AG04450 (cell line): ENCODE data around the gene SNX9. TPM values are rescaled to one million over a fixed set of nuclear protein-coding genes. Genes with fewer than 3 reads are reported as not detected.

Source experiments
- CTCF ChIA-PET: fragments of 300-600, 350-600 bp; formaldehyde crosslinking; extraction: SDS; loops from one replicate; lab custom pipeline; 2022; ENCODE audit warnings: antibody characterized with exemption, inconsistent platforms; lab: Charles Lee
- POLR2A ChIA-PET: fragments of 350-600 bp; formaldehyde crosslinking; extraction: SDS; loops from one replicate; lab custom pipeline; 2021; ENCODE audit warnings: antibody characterized with exemption, inconsistent platforms; lab: Yijun Ruan, JAX
- DNase-seq: peaks from one replicate; pipeline ENCODE4 v3.0.0-alpha.2; 2011; ENCODE audit warnings: low read depth, low spot score
- H3K27ac ChIP-seq: one replicate; pipeline ENCODE4 v1.5.1; 2012; ENCODE audit warnings: low read depth, low read length, control low read depth
- H3K27me3 ChIP-seq: one replicate; pipeline ENCODE4 v1.6.0; 2012; ENCODE audit warnings: low read length; ENCODE audit not compliant: control insufficient read depth, insufficient read depth
- H3K4me3 ChIP-seq: 2 replicates; pipeline ENCODE4 v1.5.1; 2011; ENCODE audit warnings: mild to moderate bottlenecking, low read depth, low read length, control low read depth
- H3K9me3 ChIP-seq: 2 replicates; pipeline ENCODE4 v1.5.1; 2012; ENCODE audit warnings: low read length; ENCODE audit not compliant: control insufficient read depth, insufficient read depth
- polyA plus RNA-seq: library from polyadenylated mRNA; depleted of rRNA; stranded (reverse); fragments of >200 nt; gene quantifications from 2 replicates; pipeline ENCODE4 v1.2.3, GENCODE V29; 2011
- TF ChIP-seq, protein P1 (sequence below): IDR thresholded peaks from 2 replicates; pipeline ENCODE4 v1.5.1; 2011; ENCODE audit warnings: low read depth, low read length, control low read depth, inconsistent platforms

SNX9 gene
- polyA plus RNA-seq, 1 experiment: 58.7 TPM

DNA sequence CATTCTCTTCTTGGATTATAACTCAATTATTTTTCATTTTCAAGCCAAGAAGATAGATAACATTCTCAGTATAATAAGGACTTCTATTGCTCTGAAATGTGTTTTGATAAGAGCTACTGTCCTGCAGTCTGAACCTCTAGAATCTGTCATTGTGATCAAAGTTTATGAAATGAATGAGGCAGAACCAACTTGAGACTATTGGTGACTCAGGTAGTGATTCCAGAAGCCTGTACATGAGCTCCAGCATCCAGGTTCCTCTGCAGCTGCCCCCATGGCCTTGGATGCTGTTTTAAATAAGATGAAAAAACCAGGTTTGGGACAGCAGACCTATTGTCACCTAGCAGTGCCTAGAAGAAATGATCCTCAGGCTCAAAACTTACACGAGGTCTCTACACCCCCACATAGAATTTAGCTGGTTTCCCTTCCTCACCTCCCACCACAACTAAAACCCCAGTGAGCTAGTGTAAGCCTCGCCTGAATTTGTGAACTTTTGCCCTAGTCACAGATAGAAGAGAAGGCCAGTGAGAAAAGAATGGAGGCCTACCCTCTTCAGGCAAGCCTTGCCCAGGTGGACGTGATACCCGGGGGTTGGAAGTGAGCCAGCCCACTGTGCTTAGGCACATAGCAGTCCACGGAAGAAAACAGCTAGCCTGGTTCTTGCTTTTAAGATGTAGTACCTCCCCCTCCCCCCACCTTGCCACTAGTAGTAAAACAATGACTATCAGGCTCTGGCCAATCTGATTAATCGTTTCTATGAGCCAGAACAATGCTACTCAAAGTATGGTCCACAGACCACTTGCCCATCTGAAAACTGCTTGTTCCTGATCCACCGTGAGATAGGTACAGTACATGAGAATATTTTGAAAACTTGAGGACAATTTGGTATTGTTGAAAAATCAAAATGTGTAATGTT lies 85.6 kb downstream of the SNX9 start:
- no peaks in the 10 kb centered on the region for H3K27me3 ChIP-seq
- TF ChIP-seq, protein P1, sequence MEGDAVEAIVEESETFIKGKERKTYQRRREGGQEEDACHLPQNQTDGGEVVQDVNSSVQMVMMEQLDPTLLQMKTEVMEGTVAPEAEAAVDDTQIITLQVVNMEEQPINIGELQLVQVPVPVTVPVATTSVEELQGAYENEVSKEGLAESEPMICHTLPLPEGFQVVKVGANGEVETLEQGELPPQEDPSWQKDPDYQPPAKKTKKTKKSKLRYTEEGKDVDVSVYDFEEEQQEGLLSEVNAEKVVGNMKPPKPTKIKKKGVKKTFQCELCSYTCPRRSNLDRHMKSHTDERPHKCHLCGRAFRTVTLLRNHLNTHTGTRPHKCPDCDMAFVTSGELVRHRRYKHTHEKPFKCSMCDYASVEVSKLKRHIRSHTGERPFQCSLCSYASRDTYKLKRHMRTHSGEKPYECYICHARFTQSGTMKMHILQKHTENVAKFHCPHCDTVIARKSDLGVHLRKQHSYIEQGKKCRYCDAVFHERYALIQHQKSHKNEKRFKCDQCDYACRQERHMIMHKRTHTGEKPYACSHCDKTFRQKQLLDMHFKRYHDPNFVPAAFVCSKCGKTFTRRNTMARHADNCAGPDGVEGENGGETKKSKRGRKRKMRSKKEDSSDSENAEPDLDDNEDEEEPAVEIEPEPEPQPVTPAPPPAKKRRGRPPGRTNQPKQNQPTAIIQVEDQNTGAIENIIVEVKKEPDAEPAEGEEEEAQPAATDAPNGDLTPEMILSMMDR: no peak
- no peaks in the 10 kb centered on the region for H3K9me3 ChIP-seq
- no peak overlapping the region for H3K4me3 ChIP-seq
- POLR2A ChIA-PET: no interaction called here
- no peak for DNase-seq
- H3K27ac ChIP-seq: no peak overlapping the region
- CTCF ChIA-PET: interaction anchor here (0.7 to 1.8 kb wide), 3 partner anchors 35 to 163 kb away, joined by 3 to 9 read pairs (median 4); no protein-coding TSS in a partner anchor

DNA sequence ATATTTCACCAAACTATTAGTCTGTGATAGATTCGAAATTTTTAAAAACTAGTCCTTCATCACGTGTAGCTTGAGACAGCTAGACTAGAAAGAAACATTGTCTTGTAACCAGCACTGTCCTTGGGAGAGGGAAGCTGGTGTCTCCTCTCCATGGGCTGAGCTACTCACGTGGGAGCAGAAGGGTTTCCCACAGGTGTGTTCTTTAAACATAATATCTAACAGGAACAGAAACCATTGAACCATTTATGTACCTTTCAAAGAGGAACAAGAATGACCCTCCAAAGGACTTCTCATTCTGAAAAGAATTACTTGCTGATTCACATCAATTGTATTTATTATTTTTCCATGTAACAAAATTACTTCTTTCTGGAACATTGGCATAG lies 86.2 kb downstream of the SNX9 start:
- POLR2A ChIA-PET: no interaction called here
- CTCF ChIA-PET: interaction anchor here (1.6 to 1.8 kb wide), 2 partner anchors 36 to 162 kb away, joined by 4 to 9 read pairs; no protein-coding TSS in a partner anchor

DNA sequence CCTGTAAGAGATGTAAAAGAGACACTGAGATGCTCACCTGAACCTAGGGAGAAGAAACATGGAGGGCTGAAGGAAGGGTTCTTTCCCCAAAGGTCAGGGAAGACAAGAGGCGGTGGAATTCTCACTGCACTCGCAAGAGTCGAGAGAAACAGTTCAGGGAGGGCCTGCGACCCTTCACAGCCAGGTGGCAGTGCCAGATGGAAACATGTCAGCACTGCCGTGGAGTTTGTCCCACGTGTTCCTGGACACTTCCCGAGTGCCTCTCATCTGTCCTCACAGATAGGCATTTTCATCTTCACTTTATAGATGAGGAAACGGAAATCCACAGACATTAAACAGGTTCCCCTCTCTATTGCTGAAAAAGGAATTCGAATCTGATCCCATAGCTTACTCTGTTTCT lies 88.2 kb downstream of the SNX9 start:
- no peaks in the 10 kb centered on the region for H3K9me3 ChIP-seq
- H3K4me3 ChIP-seq: no peak overlapping the region
- no peaks in the 10 kb centered on the region for H3K27me3 ChIP-seq
- no peak for DNase-seq
- H3K27ac ChIP-seq: no peak overlapping the region
- TF ChIP-seq, protein P1: no peak
- ChIA-PET POLR2A (no interaction called here), CTCF (interaction anchor here (3.4 kb wide), 1 partner anchor 38 kb away, joined by 15 read pairs; no protein-coding TSS in a partner anchor)

More for the DNA sequence above, 86.2 kb downstream of the SNX9 start:
- H3K27me3 ChIP-seq: no peaks in the 10 kb centered on the region
- H3K9me3 ChIP-seq: no peaks in the 10 kb centered on the region
- TF ChIP-seq, protein P1: no peak
- H3K27ac ChIP-seq: no peak overlapping the region
- no peak overlapping the region for H3K4me3 ChIP-seq
- DNase-seq: no peak

DNA sequence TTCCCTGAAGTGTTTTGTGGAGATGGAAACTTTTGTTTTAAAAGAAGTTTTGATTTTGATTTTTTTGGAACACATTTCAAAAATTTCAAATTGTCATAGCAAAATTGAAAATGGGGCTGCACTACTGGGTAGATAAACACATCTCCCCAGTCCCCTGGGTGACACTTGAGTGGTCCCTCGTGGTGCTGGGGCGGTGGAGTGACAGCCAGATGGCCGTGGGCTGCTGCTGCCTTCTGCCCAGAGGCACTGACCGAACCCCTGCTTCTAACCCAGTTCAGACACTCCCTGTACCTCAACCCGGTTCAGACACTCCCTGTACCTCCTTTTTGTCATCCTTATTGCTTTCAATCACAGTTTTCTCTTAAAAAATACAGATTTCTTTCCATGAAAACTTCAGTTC lies 88.7 kb downstream of the SNX9 start:
- no peak overlapping the region for H3K4me3 ChIP-seq
- ChIA-PET POLR2A (no interaction called here), CTCF (interaction anchor here (2.9 to 3.4 kb wide), 2 partner anchors 39 to 155 kb away, joined by 12 to 15 read pairs; no protein-coding TSS in a partner anchor)
- H3K27ac ChIP-seq: no peak overlapping the region
- no peaks in the 10 kb centered on the region for H3K9me3 ChIP-seq
- DNase-seq: no peak
- TF ChIP-seq, protein P1: no peak
- H3K27me3 ChIP-seq: no peaks in the 10 kb centered on the region

DNA sequence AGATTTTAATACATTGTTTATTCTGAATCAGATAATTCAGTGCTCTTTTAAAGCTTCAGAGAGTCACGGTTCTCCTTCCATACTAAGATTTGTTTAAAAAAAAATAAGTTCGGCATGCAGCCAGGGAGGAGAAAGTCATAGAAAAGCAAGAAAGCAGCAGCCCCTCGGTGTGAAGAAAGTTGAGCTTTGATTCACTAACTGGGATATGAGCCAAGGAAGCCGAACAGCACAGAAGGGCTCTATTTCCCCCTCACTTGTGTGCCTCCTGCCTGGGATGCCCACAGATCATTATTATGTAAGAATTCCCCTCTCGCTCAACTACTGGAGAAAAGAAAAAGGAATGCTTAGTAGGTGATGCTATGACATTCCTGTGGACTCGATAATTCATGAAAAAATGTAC lies 89.3 kb downstream of the SNX9 start:
- H3K4me3 ChIP-seq: no peak overlapping the region
- CTCF ChIA-PET: interaction anchor here (1.0 to 3.4 kb wide), 3 partner anchors 9 to 156 kb away, joined by 3 to 15 read pairs (median 12); no protein-coding TSS in a partner anchor

More for the DNA sequence above, 89.3 kb downstream of the SNX9 start:
- POLR2A ChIA-PET: no interaction called here
- TF ChIP-seq, protein P1: no peak
- DNase-seq: peak; percentile 74
- Histone ChIP-seq H3K27me3 (no peaks in the 10 kb centered on the region), H3K27ac (no peak overlapping the region), H3K9me3 (no peaks in the 10 kb centered on the region)
